Adrenal gland (tissue), 12 donors: ENCODE measurements around the gene TRABD. TPM values are rescaled to one million over a fixed set of nuclear protein-coding genes. Genes with fewer than 3 reads are reported as not detected.

Source experiments
- DNase-seq, 7 donors: peaks; one replicate each; pipeline ENCODE4 v3.0.0-alpha.2; 2019 to 2020
- H3K27ac ChIP-seq, 5 donors: fragments of 200-600 bp; sonication (generic) in 4 of 5; 1 replicate in 3 of 5; 2 replicates in 2 of 5; pipeline versions ENCODE4 v1.5.1 to v1.8.0; 2016 to 2020; ENCODE audit warnings: mild to moderate bottlenecking in 1 of 5
- H3K27me3 ChIP-seq: fragments of 200-600 bp; 2 replicates; pipeline ENCODE4 v1.8.0; 2021
- H3K36me3 ChIP-seq, 2 donors: fragments of 200-600 bp; replicated peaks in 1 of 2; 1 replicate in 1 of 2; 2 replicates in 1 of 2; pipeline versions ENCODE4 v1.5.1 to v1.8.0; 2018 to 2022
- H3K4me1 ChIP-seq, 2 donors: fragments of 200-600 bp; replicated peaks in 1 of 2; 1 replicate in 1 of 2; 2 replicates in 1 of 2; pipeline versions ENCODE4 v1.5.1 to v1.8.0; 2018 to 2021
- H3K4me3 ChIP-seq, 4 donors: fragments of 200-600 bp; sonication (generic) in 3 of 4; one replicate each; pipeline ENCODE4 v1.5.1; 2016 to 2018
- H3K9me3 ChIP-seq, 3 donors: fragments of 200-600 bp; sonication (generic) in 1 of 3; replicated peaks in 1 of 3; 1 replicate in 2 of 3; 2 replicates in 1 of 3; pipeline versions ENCODE4 v1.5.1 to v1.8.0; 2016 to 2021
- POLR2A ChIP-seq, 2 donors: fragments of 450-650 bp; IDR thresholded peaks; one replicate each; pipeline ENCODE4 v1.6.1; 2017; ENCODE audit warnings: antibody characterized with exemption in 2 of 2, mild to moderate bottlenecking in 2 of 2, moderate library complexity in 1 of 2
- WGBS, 4 donors: extraction: QIAGEN DNeasy Blood & Tissue Kit in 2 of 4; methylation state at CpG; one replicate each; pipeline versions ENCODE4 v1.1.5 to v1.1.7; 2013 to 2017; 5-methylcytosine and 5-hydroxymethylcytosine counted together
- intact Hi-C, 2 donors: fragments of 100-400 bp; cut with DNase I; formaldehyde crosslinking; loops; one replicate each; pipeline versions ENCODE4 v1.14.1 to v1.15.0; 2022 to 2023
- polyA plus RNA-seq, 3 donors: library from polyadenylated mRNA; stranded (reverse); fragments of 200-250 nt in 2 of 3; fragments of 350-450 nt in 1 of 3; fragmentation: Illumina TruSeq in 1 of 3; extraction: RNeasy Lipid Tissue Mini Kit (QIAGEN cat#74804) in 1 of 3; gene quantifications; one replicate each; pipeline ENCODE4 v1.2.3, GENCODE V29; 2013 to 2014
- total RNA-seq, 9 donors: library from RNA; depleted of rRNA in 4 of 9; stranded (reverse); fragments of >200 nt in 4 of 9; fragments of 120-200 nt in 1 of 9; fragmentation: NEBNext Ultra II Directional in 1 of 9; extraction: Animal tissue kit (Norgen Biotek cat#: 25700) in 1 of 9; gene quantifications; one replicate each; pipeline versions ENCODE4 v1.1.0 to v1.2.4, GENCODE V29; 2013 to 2023
- TF ChIP-seq, protein P1 (sequence below), 6 experiments: fragments of 450-650 bp in 4 of 6; fragments of 200-600 bp in 2 of 6; sonication (generic) in 1 of 6; IDR thresholded peaks; 1 replicate in 5 of 6; 2 replicates in 1 of 6; pipeline versions ENCODE4 v1.5.1 to v1.8.0; 2016 to 2021; ENCODE audit warnings: antibody characterized with exemption in 6 of 6, mild to moderate bottlenecking in 2 of 6, moderate library complexity in 1 of 6
- donor health status: healthy with polysubstance abuse.
- donor health status: Bipolar disorder and iron deficiency.
- donor health status: DM: yes; HTN: yes; CAD: no.
- donor health status: DM: no; HTN: no; CAD: no.
- donor health status: DM: no; HTN: no; CAD: no.
- donor health status: DM: yes; HTN: yes; CAD: no.

The TRABD gene
- total and polyA plus RNA-seq, 12 donors: 3.0 to 79.0 (median 28.9) TPM

DNA sequence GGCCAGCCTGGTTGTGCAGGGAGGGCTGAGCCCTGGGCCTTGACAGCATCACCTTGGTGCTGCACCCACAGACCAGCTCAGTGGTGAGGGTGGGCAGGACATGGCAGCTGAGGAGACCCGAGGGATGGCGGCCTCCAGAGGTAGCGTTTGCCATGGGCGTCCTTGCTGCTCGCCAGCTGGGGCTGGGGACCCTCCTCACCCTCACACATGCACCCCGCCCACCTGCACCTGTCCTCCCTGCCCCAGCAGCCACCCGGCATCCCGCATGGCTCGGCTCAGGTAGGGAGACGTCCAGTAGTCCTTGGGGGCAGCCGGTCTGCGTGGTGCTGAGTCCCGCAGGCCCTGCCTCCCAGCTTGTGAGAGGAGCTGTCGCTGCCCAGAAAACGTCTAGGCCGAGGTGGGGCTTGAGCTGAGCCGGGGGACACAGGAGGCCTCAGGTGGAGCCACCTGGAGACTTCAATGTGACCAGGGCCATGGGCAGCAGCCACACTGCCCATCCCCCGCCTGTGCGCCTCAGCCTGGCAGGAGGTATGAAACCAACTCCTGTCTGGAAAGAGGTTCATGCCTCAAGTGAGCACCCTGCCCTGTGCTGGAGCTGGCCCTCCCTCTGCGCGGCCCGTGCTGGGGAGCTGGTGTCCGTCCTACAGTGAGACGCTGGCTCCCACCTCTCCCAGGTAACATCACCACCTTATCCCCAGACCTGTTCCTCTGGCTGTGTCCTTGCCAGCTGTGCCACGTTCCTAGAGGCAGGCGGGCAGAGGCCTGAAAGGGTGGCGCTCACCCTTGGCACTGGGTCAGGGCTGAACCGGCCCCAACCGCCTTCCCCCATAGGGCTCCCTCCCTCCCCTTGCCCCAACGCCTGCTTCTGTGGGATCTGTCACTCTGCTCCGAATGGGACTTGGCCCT, 3.3 kb upstream of the TRABD start:
- H3K27ac ChIP-seq: no peak overlapping the region
- WGBS, 4 donors: 63 to 80% (median 73%) methylated on average over 12 to 31 of the region's 31 CpGs
- H3K4me3 ChIP-seq: no peak overlapping the region
- H3K9me3 ChIP-seq: no peaks in the 10 kb centered on the region
- no peak for TF ChIP-seq POLR2A (IDR thresholded peaks at IDR 0.05)
- TF ChIP-seq, protein P1, sequence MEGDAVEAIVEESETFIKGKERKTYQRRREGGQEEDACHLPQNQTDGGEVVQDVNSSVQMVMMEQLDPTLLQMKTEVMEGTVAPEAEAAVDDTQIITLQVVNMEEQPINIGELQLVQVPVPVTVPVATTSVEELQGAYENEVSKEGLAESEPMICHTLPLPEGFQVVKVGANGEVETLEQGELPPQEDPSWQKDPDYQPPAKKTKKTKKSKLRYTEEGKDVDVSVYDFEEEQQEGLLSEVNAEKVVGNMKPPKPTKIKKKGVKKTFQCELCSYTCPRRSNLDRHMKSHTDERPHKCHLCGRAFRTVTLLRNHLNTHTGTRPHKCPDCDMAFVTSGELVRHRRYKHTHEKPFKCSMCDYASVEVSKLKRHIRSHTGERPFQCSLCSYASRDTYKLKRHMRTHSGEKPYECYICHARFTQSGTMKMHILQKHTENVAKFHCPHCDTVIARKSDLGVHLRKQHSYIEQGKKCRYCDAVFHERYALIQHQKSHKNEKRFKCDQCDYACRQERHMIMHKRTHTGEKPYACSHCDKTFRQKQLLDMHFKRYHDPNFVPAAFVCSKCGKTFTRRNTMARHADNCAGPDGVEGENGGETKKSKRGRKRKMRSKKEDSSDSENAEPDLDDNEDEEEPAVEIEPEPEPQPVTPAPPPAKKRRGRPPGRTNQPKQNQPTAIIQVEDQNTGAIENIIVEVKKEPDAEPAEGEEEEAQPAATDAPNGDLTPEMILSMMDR (IDR thresholded peaks at IDR 0.05): no peak
- H3K27me3 ChIP-seq: peaks cover 7% of the 10 kb centered on the region
- peaks cover 0 to 20% of the 10 kb centered on the region in 2 donors for H3K4me1 ChIP-seq
- H3K36me3 ChIP-seq: no peaks in the 10 kb centered on the region
- intact Hi-C loops: no loop called here
- DNase-seq: peak in 4 of 7 donors; percentile 35 to 57 (median 46)

DNA sequence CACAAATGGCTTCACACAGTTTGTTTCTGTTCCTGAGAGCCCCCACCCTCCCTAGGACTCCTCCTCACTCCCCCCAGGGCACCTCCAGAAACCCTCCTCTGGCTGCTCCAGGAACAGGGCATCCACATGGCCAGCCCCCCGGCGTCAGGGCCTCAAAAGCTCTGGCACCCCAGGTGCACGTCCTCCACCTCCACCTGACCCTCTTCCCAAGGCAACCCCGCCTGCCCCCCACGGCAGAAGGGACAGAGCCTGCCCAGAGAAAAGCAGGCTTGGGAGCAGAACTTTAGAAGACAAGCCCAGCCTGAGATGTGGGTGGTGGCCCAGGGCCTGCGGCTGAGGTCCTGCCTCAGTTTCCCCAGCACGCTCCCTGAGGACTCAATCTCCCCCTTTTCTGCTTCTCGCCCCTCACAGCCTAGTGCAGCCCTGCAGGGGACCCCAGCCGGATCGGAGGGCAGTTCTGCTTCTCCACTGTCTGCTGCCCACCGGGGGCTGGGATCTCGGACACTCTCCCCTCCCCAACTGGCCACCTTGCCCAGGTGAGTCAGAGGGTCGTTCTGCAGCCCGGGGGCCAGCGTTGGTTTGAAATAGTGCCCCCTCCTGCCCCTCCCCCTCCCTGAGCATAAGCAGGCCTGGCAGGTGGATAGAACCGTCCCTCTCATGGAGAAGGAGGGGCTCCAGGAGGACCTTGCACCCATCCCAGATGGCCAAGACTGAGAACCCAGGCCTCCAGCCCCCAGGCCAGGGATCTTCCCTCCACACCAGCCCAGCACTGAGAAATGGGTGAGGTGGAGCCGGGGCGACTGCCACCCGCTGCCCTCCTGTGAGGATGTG, 2.4 kb upstream of the TRABD start:
- no peaks in the 10 kb centered on the region for H3K27me3 ChIP-seq
- H3K4me1 ChIP-seq: peaks cover 0 to 20% of the 10 kb centered on the region in 2 donors
- no peaks in the 10 kb centered on the region for H3K36me3 ChIP-seq
- 74 to 85% (median 83%) methylated on average over 14 to 19 of the region's 19 CpGs for WGBS, 4 donors
- H3K9me3 ChIP-seq: no peaks in the 10 kb centered on the region
- no peak overlapping the region for H3K4me3 ChIP-seq
- H3K27ac ChIP-seq: no peak overlapping the region
- intact Hi-C loops: no loop called here
- peak in 2 of 7 donors; percentile 8 to 25 for DNase-seq
- TF ChIP-seq, protein P1 (IDR thresholded peaks at IDR 0.05): no peak
- TF ChIP-seq POLR2A (IDR thresholded peaks at IDR 0.05): no peak

DNA sequence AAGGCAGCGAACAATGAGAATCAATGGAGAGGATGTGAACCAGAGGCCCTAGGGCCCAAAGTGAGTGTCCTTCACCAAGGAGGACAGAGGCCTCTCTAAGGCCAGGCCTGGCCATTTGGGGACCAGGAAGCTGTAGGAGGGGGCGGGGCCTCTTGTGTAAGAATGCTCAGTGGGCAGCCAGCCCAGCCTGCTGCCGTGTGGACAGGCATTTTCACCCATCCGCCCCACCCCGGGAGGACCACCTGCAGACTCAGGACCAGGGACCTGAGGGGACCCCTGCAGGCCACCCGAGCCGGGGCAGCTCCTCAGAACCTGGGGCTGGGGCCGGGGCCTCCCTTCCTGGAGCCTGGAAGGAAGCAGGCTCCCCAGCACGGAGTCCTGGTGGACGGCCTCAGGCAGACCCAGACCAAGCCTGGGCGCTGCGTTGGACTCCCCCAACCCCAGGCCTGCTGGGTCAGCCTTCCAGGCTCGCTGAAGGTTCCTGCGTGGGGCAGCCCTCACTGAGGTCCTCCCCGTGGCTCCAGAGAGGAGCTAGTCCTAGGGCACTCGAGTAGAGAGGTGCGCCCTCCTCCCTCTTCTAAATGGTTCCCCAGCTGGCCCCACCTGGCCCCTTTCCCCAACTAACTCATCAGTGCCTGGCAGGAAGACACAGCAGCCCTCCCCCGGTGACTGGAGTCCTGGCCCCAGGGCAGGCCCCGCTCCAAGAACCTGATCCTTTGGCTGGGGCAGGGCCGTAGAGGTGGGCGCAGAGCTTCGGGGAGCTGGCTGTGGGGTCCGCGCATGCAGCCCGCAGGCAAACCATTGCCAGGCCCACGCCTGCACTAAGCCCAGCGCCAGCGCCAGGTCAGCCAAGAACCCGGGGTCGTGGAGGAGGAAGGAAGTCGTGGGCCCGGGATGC, 1.5 kb upstream of the TRABD start:
- H3K4me1 ChIP-seq: peaks cover 4 to 29% of the 10 kb centered on the region in 2 donors
- H3K27me3 ChIP-seq: no peaks in the 10 kb centered on the region
- H3K36me3 ChIP-seq: no peaks in the 10 kb centered on the region
- TF ChIP-seq POLR2A (IDR thresholded peaks at IDR 0.05): no peak
- TF ChIP-seq, protein P1 (IDR thresholded peaks at IDR 0.05): no peak
- no peaks in the 10 kb centered on the region for H3K9me3 ChIP-seq
- intact Hi-C loops: no loop called here
- peak; percentile 53 to 84 (median 75) for DNase-seq
- H3K4me3 ChIP-seq: peak overlapping the region in 1 of 4 donors; percentile 91
- 58 to 72% (median 64%) methylated on average over 19 to 32 of the region's 32 CpGs for WGBS, 4 donors
- H3K27ac ChIP-seq: peak overlapping the region in 1 of 5 donors; percentile 58
